ENCODE data around the gene CD33.
"Not testable (repeated sequence)": the region's sequence is repeated elsewhere in the genome, so short reads cannot be mapped to it uniquely, and the experiment has no call there.

Gene CD33

DNA sequence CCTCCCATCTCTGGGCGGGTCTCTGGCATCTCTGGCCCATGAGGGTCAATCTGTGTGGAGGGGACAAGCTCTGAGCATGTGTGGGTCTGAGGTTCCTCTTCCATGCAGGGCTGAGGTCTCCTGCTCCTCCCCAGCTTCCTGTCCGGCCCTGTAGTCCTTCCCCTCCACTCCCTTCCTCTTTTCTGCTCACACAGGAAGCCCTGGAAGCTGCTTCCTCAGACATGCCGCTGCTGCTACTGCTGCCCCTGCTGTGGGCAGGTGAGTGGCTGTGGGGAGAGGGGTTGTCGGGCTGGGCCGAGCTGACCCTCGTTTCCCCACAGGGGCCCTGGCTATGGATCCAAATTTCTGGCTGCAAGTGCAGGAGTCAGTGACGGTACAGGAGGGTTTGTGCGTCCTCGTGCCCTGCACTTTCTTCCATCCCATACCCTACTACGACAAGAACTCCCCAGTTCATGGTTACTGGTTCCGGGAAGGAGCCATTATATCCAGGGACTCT is at the start of gene CD33:
TSS of gene CD33 (plus strand) at position 183 of the 496 bp plus-strand sequence. CDS start at position 222, 39 bp downstream.
- DNase-seq (ENCODE audit: low read depth) = not testable (repeated sequence)

DNA sequence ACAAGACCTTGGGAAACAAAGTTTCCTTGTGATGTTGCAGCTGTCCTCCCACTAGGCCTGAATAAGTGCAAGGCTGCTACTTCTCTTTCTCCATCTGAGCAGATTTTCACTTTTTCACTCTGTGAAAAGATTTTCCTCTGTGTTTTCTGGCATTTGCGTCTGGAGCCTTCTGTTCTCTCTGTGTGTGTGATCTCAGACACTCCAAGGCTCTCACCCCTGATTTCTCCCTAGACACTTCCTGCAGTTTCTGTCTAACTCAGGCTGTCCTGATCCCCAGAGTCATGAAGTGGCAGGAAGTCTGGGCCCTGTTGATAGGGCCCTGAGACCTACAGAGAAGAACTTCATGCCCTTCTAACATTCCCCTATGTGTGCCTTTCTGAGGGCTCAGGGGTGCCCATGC is 45.6 kb upstream of the CD33 start:
- DNase-seq (ENCODE audit: low read depth) = no peak

DNA sequence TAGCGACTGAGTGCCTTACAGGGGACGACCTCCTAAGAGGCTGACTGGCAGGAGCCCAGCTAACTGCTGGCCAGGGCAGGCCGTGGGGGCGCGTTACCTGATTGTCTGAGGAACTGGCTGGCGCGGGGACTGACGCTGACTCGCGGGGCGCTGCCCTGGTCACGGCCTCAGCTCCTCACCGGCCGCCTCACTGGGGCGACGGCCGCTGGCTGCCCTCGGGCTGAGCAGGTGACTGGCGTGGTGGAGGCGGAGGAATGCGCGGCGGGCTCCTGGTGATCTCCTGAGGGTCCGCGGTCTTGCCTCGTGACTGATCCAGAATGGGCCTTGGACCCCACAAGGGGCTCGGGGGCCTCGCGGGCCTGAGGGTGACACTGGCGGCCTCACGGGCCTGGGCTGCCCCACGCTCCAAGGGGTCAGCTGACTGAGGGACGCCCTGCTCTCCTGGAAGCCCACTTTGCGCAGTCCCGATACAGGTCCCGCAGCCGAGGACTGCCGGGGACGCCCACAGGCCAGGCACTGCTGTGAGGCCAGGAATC is 43.4 kb upstream of the CD33 start:
- DNase-seq (ENCODE audit: low read depth) = no peak

- no peak for DNase-seq (ENCODE audit: low read depth)
Measured at GRCh38 chr19:51181913-51182419, 42.9 kb upstream of the CD33 start.

- DNase-seq (ENCODE audit: low read depth) = no peak
Measured at GRCh38 chr19:51183629-51184028, 41.3 kb upstream of the CD33 start.

- no peak for DNase-seq (ENCODE audit: low read depth)
Measured at GRCh38 chr19:51185069-51185867, 39.6 kb upstream of the CD33 start.

DNA sequence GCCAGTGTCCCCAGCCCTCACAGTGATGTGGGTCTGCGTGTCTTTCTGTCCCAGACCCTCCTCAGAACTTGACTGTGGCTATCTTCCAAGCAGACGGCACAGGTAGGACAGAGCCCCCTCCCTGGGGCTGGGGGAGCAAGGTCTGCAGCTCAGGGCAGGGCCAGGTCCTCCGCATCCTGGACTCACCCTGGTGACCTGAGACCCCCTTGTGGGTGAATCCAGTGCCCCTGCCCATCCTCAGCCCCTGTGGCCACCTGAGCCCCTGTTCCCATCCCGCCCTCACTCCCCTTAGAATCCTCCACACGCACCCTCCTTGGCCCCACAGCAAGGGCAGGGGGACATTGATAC is 39.0 kb upstream of the CD33 start:
- no peak for DNase-seq (ENCODE audit: low read depth)

GRCh38 chr19:51186323-51186722 is 38.6 kb upstream of the CD33 start:
- no peak for DNase-seq (ENCODE audit: low read depth)

DNA sequence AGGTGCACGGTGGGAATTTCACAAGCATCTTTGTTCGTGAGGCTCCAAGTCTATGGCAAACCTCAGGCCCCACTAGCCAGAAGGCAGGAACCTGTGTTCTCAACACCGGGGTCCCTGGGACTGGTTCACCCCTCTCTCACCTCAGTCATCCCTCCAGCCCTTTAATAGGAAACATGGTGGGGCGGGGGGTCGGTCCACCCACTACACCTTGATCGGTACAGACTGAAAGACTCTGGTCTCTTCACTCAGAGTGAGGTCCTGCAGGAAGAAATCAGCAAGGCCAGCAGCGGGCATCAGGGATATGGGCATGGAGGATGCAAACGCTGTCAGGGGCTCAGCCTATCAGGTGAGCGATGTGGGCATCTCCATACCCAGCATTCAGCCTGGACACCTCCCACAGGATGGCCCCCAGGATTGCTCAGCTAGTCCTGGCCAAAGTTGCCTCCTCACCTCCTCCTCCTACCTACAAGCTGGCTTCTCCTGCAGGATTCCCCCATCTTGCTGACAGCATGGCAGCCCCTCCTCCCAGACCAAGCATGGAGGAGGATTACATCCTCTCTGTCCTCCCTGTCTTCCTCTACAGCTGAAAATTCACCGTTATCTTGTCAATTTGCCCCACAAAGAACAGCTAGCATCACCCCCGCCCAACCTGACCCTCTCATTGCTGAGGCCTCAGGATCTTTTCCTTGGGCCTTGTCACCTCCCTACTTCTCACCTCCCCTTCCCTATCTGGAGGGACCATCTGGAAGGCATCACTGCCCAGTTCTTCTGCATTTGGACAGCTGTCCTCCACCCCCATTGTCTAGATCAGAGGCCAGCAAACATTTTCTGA is 37.3 kb upstream of the CD33 start:
- DNase-seq (ENCODE audit: low read depth) = no peak

- no peak for DNase-seq (ENCODE audit: low read depth)
Measured at GRCh38 chr19:51188227-51188559, 36.7 kb upstream of the CD33 start.

DNA sequence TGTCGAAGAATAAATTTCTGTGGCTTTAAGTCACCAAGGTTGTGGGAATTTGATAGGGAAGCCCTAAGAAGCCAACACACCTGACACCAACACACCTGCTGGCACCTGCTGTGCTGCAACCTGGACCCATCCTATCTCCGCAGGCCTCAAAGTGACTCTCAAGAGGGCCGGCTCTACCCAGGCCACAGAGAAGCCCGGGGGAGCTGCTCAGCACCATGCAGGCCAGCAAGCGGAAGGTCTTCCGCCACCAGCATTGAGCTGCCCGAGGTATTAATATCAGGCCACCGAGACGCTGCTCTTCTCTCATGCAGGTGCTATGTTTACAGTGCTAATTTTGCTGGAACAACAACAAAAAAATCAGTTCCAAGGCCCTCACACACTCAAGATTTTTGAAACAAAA is 32.2 kb upstream of the CD33 start:
- no peak for DNase-seq (ENCODE audit: low read depth)

DNA sequence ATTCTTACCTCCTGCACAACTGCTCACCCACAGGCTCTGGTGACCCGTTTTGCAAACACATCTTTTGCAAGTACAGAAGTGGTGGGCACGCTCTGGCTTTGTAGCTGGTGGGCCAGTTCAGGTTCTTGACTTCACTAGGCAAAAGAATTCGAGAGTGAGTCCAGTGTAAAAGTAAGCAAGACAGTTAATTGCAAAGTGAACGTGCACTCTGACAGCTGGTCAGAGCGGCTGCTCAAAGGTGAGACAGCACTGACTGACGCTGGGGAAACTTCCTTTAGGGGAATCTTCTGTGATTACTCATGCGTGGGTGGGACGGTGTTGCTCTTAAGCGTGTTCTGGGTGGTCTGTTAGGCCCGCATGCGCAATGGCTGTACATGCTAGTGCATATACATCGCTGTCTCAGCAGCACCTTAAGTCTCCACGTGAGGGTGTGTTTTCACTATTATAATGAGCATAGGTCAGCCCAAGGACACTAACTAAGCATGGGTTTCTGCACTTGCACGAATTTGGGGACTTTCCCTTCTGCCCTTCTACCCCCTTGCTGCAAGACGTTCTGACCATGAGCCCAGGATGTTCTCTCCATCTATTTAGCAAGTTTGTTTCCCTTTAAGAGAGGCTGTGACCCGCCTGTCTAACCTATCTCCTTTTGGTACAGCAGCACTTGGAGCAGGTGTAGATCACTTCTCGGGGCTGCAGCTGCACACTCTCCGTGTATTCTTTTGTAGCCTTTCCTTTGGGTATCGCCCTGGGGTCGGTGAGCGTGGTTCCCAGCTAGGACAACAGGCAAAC is 30.2 kb upstream of the CD33 start:
- DNase-seq (ENCODE audit: low read depth) = no peak

DNA sequence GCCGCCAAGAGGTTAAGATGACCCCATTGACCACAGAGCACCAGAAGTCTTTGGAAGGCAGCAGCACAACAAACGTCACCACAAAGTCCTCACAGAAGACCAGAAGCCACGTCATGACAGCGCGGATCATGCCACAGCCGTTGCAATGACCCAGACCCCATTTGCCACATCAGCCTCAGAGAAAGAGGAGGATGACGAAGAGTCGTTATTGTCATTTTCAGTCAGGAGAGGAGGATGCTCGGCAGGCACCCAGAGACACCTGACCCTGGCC is 29.6 kb upstream of the CD33 start:
- DNase-seq (ENCODE audit: low read depth) = no peak

DNA sequence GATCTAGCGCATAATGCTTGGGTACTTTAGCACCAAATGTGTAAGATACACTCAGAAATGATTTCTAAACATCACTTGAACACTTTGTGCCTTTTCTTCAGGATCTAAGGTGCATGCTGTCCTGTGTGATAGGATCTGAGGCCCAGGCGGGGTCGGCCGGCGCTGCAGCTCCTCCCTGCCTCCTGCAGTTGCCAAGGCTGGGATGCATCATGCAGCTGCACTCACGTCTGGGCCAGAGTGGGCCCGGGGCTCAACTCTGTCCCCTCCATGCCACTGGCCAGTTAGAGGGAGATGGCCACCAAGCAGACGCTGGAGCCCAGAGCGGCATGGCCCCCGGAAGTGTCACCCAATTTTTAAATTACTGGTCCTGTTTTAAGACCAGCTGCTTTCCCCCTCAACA is 29.3 kb upstream of the CD33 start:
- DNase-seq (ENCODE audit: low read depth) = no peak

DNA sequence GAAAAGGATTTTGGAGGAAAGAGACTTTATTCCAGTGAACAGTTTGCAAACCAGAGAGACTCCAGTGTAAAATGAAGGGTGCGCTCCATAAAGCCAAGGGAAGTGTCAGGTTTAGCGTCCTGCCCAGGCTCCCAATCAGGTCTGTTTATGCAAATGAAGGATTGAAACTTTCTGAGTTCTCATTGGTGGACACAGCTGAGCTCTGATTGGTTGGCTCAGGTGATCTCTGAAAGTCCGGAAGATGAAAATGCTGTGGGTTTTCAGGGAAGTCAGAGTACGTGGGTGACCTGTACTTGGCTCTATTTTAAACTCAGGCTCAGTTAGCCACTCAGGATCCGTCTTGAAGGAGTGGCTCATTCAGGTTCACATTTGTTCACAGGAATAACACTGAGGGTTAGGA is 28.7 kb upstream of the CD33 start:
- no peak for DNase-seq (ENCODE audit: low read depth)

DNA sequence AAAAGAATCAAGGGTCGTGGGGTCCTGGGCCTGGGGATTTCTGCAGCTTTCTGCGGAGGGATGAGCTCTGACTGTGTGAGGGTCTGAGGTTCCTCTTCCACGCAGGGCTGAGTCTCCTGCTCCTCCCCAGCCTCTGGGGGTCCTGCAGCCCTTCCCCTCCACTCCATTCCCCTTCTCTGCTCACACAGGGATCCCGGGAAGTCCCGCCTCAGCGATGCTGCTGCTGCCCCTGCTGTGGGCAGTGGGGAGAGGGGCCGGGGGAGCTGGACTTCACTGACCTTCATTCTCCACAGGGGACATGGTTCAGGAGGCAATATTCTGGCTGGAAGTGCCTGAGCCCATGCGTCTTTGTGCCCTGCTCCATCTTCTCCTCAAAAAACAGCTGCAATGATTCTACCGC is 26.2 kb upstream of the CD33 start:
- DNase-seq (ENCODE audit: low read depth) = no peak

GRCh38 chr19:51200071-51200666 is 24.7 kb upstream of the CD33 start:
- DNase-seq (ENCODE audit: low read depth) = no peak

DNA sequence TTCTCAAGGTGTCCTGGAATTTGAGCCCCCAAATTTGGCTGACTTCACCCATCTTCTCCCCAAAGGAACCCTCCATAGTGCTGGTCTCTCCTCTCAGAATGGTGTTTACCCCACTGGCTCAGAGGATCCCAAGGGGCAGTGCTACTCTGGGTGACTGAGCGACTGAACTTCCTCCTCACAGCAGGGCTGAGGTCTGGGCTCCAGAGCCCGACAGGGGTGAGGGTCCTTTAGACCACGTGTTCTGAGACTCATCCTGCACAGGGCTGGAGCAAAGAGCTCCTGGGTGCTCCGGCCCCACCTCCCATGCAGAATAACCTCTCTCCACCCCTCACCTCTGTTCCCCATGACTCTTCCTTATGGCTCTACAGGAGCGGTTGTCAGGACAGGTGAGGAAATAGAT is 23.2 kb upstream of the CD33 start:
- no peak for DNase-seq (ENCODE audit: low read depth)

DNA sequence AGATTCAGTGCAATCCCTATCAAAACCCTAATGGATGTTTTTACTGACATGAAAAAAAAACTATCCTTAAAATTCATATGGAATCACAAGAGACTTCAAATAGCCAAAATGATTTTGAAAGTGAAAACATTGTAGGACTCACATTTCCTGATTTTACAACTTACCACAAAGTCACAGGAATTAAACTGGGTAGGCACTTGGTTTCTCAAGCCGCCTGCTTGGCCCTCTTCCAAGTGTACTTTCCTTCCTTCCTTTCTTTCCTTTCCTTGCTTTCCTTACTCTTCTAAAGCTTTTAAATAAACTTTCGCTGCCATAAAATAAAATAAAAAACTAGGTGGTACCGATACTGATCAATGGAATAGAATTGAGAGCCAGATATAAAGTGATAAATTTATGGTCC is 21.0 kb upstream of the CD33 start:
- no peak for DNase-seq (ENCODE audit: low read depth)

GRCh38 chr19:51204321-51204720 is 20.6 kb upstream of the CD33 start:
- DNase-seq (ENCODE audit: low read depth) = no peak

- DNase-seq (ENCODE audit: low read depth) = no peak
Measured at GRCh38 chr19:51207747-51208146, 17.1 kb upstream of the CD33 start.

DNA sequence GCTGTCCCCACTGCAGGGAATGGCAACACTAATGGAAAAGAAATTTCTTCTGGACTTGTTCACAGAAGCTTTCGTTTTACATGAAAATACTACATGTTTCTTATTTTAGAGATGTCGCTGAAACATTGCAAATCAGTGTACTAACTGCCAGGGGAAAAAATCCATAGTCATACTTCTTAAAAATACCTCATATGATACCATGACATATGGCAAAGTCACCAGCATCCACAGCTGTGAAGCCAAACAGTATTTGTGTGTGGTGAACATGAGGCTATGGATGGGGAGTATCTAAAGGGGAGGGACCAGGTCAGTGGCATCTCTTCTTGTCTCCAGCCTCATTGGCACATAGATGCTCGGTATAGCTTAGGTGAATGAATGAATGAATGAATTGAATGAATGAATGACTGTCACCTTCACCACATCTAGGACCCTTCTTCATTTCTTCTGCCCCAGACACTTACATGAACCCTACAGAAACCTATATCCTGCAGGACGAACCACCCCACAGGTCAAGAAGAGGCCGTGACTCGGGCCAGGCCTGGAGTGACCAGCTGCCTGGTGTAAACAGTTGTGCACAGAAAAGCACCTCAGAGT is 14.6 kb upstream of the CD33 start:
- no peak for DNase-seq (ENCODE audit: low read depth)

All from fibroblast of gingiva (primary cell).